ENCODE data around the gene CREB1. TPM values are rescaled to one million over a fixed set of nuclear protein-coding genes. Genes with fewer than 3 reads are reported as not detected.

Gene CREB1
- polyA plus RNA-seq, 1 of the 3 experiments (the other 2 are of a cell fraction): 14.5 TPM

- peaks cover 0 to 3% of the 10 kb centered on the region in 2 experiments; a peak in 2 of 4 replicates for H3K4me1 ChIP-seq (ENCODE audit: control insufficient read depth in 1 of 2, insufficient read depth in 2 of 2, low read depth in 1 of 2, low read length in 1 of 2)
- H3K9ac ChIP-seq: no peak overlapping the region
- peaks cover 97% of the 10 kb centered on the region for H3K79me2 ChIP-seq (ENCODE audit: insufficient read depth)
- no peaks in the 10 kb centered on the region for H3K9me3 ChIP-seq
- no peaks in the 10 kb centered on the region for H3K9me2 ChIP-seq
- H4K20me1 ChIP-seq (ENCODE audit: insufficient read depth): peaks cover 16% of the 10 kb centered on the region; the same call in 1 of the 2 replicates
- WGBS (ENCODE audit: low lambda C conversion rate): 96% methylated on average over 2 of the region's 2 CpGs
- ChIA-PET CTCF (no interaction called here), POLR2A (interaction anchor here (1.7 kb wide), 1 partner anchor 11 kb away, joined by 5 read pairs; no protein-coding TSS in a partner anchor)
- H3F3A ChIP-seq (replicated peaks; ENCODE audit: insufficient read depth): peaks cover 11% of the 10 kb centered on the region
- H3K36me3 ChIP-seq (replicated peaks in 1 of 2; ENCODE audit: control insufficient read depth in 1 of 2, insufficient read depth in 2 of 2, low read length in 1 of 2): peaks cover 0 to 12% of the 10 kb centered on the region in 2 experiments
- no peak overlapping the region for H3K4me2 ChIP-seq
- TF ChIP-seq FOXM1 (IDR thresholded peaks at IDR 0.05; ENCODE audit: low read depth): no peak
- H2AFZ ChIP-seq (ENCODE audit: low read depth): no peak overlapping the region
- no peak overlapping the region for H3K4me3 ChIP-seq (ENCODE audit: low read depth in 2 of 2, low read length in 1 of 2)
- DNase-seq: no peak
- H3K27me3 ChIP-seq (ENCODE audit: insufficient read depth): no peaks in the 10 kb centered on the region
- no peak overlapping the region for H3K27ac ChIP-seq (ENCODE audit: low read depth in 2 of 2, low read length in 1 of 2)
Observed at GRCh38 chr2:207541933-207542332, 12.2 kb downstream of the CREB1 start.

GRCh38 chr2:207543272-207543671 lies 13.5 kb downstream of the CREB1 start:
- CTCF ChIA-PET: interaction anchor here (0.9 kb wide), 1 partner anchor 497 kb away, joined by 3 read pairs; no protein-coding TSS in a partner anchor
- Histone ChIP-seq H4K20me1 (ENCODE audit: insufficient read depth) (peaks cover 24% of the 10 kb centered on the region; the same call in 1 of the 2 replicates), H2AFZ (ENCODE audit: low read depth) (no peak overlapping the region), H3K4me3 (ENCODE audit: low read depth in 2 of 2, low read length in 1 of 2) (no peak overlapping the region), H3K79me2 (ENCODE audit: insufficient read depth) (peaks cover 97% of the 10 kb centered on the region), H3K27ac (ENCODE audit: low read depth in 2 of 2, low read length in 1 of 2) (no peak overlapping the region), H3F3A (replicated peaks; ENCODE audit: insufficient read depth) (peaks cover 15% of the 10 kb centered on the region), H3K4me2 (no peak overlapping the region), H3K36me3 (replicated peaks in 1 of 2; ENCODE audit: control insufficient read depth in 1 of 2, insufficient read depth in 2 of 2, low read length in 1 of 2) (peaks cover 0 to 5% of the 10 kb centered on the region in 2 experiments), H3K4me1 (ENCODE audit: control insufficient read depth in 1 of 2, insufficient read depth in 2 of 2, low read depth in 1 of 2, low read length in 1 of 2) (peaks cover 0 to 6% of the 10 kb centered on the region in 2 experiments; a peak in 1 of 4 replicates), H3K27me3 (ENCODE audit: insufficient read depth) (no peaks in the 10 kb centered on the region), H3K9me2 (no peaks in the 10 kb centered on the region), H3K9me3 (no peaks in the 10 kb centered on the region), H3K9ac (no peak overlapping the region)
- 95% methylated on average over 3 of the region's 3 CpGs for WGBS (ENCODE audit: low lambda C conversion rate)
- no peak for DNase-seq
- TF ChIP-seq GATA2 (CRISPR knock-in tag; IDR thresholded peaks at IDR 0.05) (no peak), IRF3 (IDR thresholded peaks at IDR 0.05; ENCODE audit: low read depth, low read length) (no peak), TEAD4 (IDR thresholded peaks at IDR 0.05; ENCODE audit: borderline replicate concordance, insufficient read depth) (no peak), FOXJ3 (CRISPR knock-in tag; IDR thresholded peaks at IDR 0.05) (no peak), CHD2 (IDR thresholded peaks at IDR 0.05; ENCODE audit: low read length, partially characterized antibody) (no peak), USF1 (IDR thresholded peaks at IDR 0.05; ENCODE audit: borderline replicate concordance, low read depth) (no peak), RFX5 (IDR thresholded peaks at IDR 0.05; ENCODE audit: low read length) (no peak), SMC3 (IDR thresholded peaks at IDR 0.05; ENCODE audit: low read depth, low read length) (no peak), MAX (IDR thresholded peaks at IDR 0.05; ENCODE audit: low read depth) (no peak), CTCF (IDR thresholded peaks at IDR 0.05) (no peak), ELF1 (IDR thresholded peaks at IDR 0.05) (no peak), ZBTB33 (IDR thresholded peaks at IDR 0.05; ENCODE audit: borderline replicate concordance, low read depth) (no peak), YY1 (IDR thresholded peaks at IDR 0.05; ENCODE audit: low read depth) (no peak), NRF1 (IDR thresholded peaks at IDR 0.05; ENCODE audit: low read depth, low read length) (no peak), EP300 (IDR thresholded peaks at IDR 0.05; ENCODE audit: borderline replicate concordance in 1 of 2, low read depth in 1 of 2, low read length in 1 of 2) (no peak), RXRA (IDR thresholded peaks at IDR 0.05; ENCODE audit: borderline replicate concordance, low read depth) (no peak), MEF2A (IDR thresholded peaks at IDR 0.05; ENCODE audit: borderline replicate concordance, low read depth) (no peak), PBX3 (IDR thresholded peaks at IDR 0.05) (no peak), POLR2AphosphoS5 (IDR thresholded peaks at IDR 0.05; ENCODE audit: low read depth, low read length) (no peak), RAD21 (IDR thresholded peaks at IDR 0.05; ENCODE audit: low read length) (no peak)
- POLR2A ChIA-PET: interaction anchor here (1.7 kb wide), 1 partner anchor 12 kb away, joined by 5 read pairs; no protein-coding TSS in a partner anchor

Measured in SK-N-SH (cell line).